NT2/D1 (cell line): ENCODE data around the gene SURF1.
"Not testable (repeated sequence)": the region's sequence is repeated elsewhere in the genome, so short reads cannot be mapped to it uniquely, and the experiment has no call there.

Experiments
- DNase-seq: peaks from one replicate; pipeline ENCODE4 v3.0.0-alpha.2; 2011; ENCODE audit warnings: low read depth, low spot score
- H3K27me3 ChIP-seq: 2 replicates; pipeline ENCODE4 v1.6.0; 2011; ENCODE audit warnings: mild to moderate bottlenecking; ENCODE audit not compliant: insufficient read length, insufficient read depth
- H3K36me3 ChIP-seq: 2 replicates; pipeline ENCODE4 v1.6.1; 2011; ENCODE audit warnings: mild to moderate bottlenecking, low read length, mixed read lengths; ENCODE audit not compliant: insufficient read depth, insufficient read length
- H3K4me1 ChIP-seq: 2 replicates; pipeline ENCODE4 v1.5.1; 2011; ENCODE audit not compliant: insufficient read depth, insufficient read length
- H3K4me3 ChIP-seq: 2 replicates; pipeline ENCODE4 v1.5.1; 2011; ENCODE audit warnings: low read depth; ENCODE audit not compliant: insufficient read length
- H3K9ac ChIP-seq: 2 replicates; pipeline ENCODE4 v1.6.0; 2011; ENCODE audit warnings: low read depth; ENCODE audit not compliant: insufficient read length
- H3K9me3 ChIP-seq: 2 replicates; pipeline ENCODE4 v1.5.1; 2011; ENCODE audit warnings: mild to moderate bottlenecking, low read length; ENCODE audit not compliant: insufficient read depth
- SUZ12 ChIP-seq: IDR thresholded peaks from 2 replicates; pipeline ENCODE4 v1.6.1; 2011; ENCODE audit not compliant: insufficient read length, insufficient read depth; ENCODE audit errors: extremely low read depth
- YY1 ChIP-seq: IDR thresholded peaks from 2 replicates; pipeline ENCODE4 v1.6.1; 2011; ENCODE audit not compliant: insufficient read length, insufficient read depth
- ZNF274 ChIP-seq: IDR thresholded peaks from 2 replicates; pipeline ENCODE4 v1.6.1; 2011; ENCODE audit warnings: mild to moderate bottlenecking, low read depth, low read length

SURF1 gene

DNA sequence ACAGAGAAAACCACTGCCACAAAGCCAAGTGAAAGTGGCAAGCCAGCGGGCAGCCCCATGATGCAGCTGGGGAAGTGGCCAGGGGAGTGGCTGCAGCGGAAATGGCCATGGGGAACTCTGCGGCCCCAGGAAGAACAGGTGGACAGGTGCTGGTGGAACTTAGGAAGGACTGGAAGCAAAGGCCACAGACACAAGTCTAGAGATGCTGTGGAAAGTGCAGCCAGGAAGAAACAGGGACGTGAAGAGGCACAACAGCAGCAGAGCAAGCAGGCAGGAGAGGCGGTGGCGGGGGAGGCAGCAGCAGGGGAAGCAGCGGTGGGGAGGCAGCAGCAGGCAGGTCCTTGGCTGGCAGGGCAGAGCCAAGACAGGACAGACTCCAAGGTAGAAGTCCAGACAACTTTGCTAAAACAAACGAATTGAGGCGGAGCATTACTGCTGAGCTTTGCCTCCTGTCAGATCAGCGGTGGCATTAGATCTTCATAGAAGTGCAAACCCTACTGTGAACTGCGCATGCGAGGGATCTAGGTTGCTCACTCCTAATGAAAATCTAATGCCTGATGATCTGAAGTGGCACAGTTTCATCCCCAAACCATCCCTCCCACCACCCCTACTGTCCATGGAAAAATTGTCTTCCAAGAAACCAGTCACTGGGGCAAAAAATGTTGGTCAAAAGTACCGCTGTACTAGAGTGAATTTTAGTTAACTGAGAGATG, 32.1 kb downstream of the SURF1 start:
- TF ChIP-seq YY1 (no peak), ZNF274 (no peak), SUZ12 (no peak)
- H3K9ac ChIP-seq, result no peak overlapping the region
- peaks cover 4% of the 10 kb centered on the region for H3K4me1 ChIP-seq
- no peaks in the 10 kb centered on the region for H3K27me3 ChIP-seq
- no peaks in the 10 kb centered on the region for H3K36me3 ChIP-seq
- peaks cover 11% of the 10 kb centered on the region; the same call in 1 of the 2 replicates for H3K9me3 ChIP-seq
- no peak for DNase-seq
- H3K4me3 ChIP-seq, result no peak overlapping the region

DNA sequence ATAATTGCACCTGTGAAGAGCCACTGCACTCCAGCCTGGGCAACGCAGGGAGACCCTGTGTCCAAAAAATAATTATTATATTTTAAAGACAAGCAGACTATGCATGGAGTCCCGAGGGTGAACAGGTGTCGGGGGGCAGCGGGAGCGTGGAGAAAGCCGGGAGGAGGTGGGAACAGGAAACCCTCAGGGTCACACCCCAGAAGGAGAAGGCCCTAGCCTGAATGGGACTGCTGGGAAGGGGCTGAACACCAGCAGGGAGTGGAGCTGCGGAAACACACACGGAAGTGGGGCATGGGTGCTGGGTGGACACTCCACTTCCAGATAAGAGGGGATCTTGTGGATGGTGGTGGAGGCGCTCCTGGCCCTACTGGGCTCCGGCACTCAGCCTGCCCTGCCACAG, 33.1 kb downstream of the SURF1 start:
- H3K9me3 ChIP-seq, result peaks cover 11% of the 10 kb centered on the region; the same call in 1 of the 2 replicates
- no peak for DNase-seq
- peaks cover 4% of the 10 kb centered on the region for H3K4me1 ChIP-seq
- no peaks in the 10 kb centered on the region for H3K27me3 ChIP-seq
- no peak overlapping the region for H3K9ac ChIP-seq
- TF ChIP-seq YY1, result no peak
- TF ChIP-seq ZNF274, result no peak
- no peak for TF ChIP-seq SUZ12
- H3K36me3 ChIP-seq, result no peaks in the 10 kb centered on the region
- no peak overlapping the region for H3K4me3 ChIP-seq

DNA sequence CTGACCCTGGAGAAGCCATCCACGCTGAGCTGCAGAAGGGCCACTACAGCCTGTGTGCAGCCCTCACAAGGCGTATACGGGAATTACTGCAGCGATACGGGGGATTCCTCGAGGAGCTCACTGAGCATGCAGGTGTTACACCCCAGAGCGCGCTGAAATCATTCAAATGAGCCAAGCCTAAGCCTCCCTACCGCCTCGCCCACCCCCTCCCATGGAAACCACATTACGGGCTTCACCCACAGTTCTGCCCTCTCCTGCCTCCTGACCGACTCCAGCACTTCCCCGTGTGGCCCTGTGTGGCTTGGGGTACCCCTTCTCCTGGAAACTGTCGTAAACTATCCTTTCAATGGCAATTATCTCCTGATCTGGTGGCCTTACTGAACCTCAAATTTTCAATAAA, 33.6 kb downstream of the SURF1 start:
- H3K9me3 ChIP-seq, result peaks cover 8% of the 10 kb centered on the region; the same call in 1 of the 2 replicates
- no peaks in the 10 kb centered on the region for H3K36me3 ChIP-seq
- no peaks in the 10 kb centered on the region for H3K27me3 ChIP-seq
- H3K4me3 ChIP-seq, result no peak overlapping the region
- H3K4me1 ChIP-seq, result peaks cover 4% of the 10 kb centered on the region
- DNase-seq, result no peak
- H3K9ac ChIP-seq, result no peak overlapping the region
- no peak for TF ChIP-seq SUZ12
- no peak for TF ChIP-seq ZNF274
- TF ChIP-seq YY1, result no peak

DNA sequence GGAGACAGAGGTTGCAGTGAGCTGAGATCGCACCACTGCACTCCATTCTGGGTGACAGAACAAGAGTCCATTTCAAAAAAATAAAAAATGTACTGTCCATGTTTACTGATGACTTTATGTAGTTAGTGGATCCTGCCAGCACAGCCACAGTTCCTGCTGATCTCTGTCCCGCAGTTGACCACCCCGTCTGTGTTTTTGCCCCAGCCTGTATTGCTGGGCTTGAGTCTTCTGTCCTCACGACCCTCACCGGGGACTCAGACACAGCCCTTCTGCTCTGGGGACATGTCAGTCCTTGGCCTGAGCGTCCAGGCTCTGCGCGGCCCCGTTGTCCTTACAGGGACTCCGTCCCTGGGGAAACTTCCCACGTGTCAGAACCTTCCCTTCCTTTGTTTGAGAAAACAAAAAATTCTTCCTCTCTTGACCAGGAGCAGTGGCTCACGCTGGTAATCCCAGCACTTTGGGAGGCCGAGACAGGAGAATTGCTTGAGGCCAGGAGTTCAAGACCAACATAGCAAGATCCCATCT, 34.8 kb downstream of the SURF1 start:
- H3K9me3 ChIP-seq, result peaks cover 8% of the 10 kb centered on the region; the same call in 1 of the 2 replicates
- no peak for DNase-seq
- no peak overlapping the region for H3K4me3 ChIP-seq
- TF ChIP-seq SUZ12 (no peak), YY1 (no peak), ZNF274 (no peak)
- H3K4me1 ChIP-seq, result peaks cover 4% of the 10 kb centered on the region
- no peaks in the 10 kb centered on the region for H3K36me3 ChIP-seq
- no peaks in the 10 kb centered on the region for H3K27me3 ChIP-seq
- H3K9ac ChIP-seq, result no peak overlapping the region

DNA sequence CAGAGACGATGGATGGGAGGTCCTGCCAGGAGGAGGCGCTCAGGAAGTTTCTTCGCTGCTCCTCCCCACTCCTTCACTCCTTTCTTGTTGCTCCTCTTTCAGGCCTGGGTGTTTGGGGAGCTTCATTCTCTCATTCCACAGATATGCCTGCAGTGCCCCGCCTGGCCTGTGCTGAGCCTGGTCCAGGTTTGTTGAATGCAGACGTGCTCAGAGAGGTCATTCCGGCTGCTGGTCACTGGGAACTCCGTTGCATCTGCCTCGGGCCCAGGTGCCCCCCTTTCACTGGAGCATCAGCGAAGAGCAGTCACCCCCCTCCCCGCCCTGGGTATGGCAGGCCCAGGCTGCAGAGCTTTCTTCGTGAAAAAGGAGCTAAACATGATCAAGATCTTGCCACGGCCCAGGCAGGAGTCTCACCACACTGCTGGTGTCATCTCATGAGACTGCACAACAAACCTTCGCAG, 35.8 kb downstream of the SURF1 start:
- H3K27me3 ChIP-seq, result no peaks in the 10 kb centered on the region
- H3K36me3 ChIP-seq, result no peaks in the 10 kb centered on the region
- TF ChIP-seq SUZ12, result no peak
- no peak for TF ChIP-seq YY1
- no peak for TF ChIP-seq ZNF274
- peaks cover 4% of the 10 kb centered on the region for H3K4me1 ChIP-seq
- H3K9ac ChIP-seq, result no peak overlapping the region
- H3K4me3 ChIP-seq, result no peak overlapping the region
- DNase-seq, result no peak
- H3K9me3 ChIP-seq, result peaks cover 8% of the 10 kb centered on the region; the same call in 1 of the 2 replicates

DNA sequence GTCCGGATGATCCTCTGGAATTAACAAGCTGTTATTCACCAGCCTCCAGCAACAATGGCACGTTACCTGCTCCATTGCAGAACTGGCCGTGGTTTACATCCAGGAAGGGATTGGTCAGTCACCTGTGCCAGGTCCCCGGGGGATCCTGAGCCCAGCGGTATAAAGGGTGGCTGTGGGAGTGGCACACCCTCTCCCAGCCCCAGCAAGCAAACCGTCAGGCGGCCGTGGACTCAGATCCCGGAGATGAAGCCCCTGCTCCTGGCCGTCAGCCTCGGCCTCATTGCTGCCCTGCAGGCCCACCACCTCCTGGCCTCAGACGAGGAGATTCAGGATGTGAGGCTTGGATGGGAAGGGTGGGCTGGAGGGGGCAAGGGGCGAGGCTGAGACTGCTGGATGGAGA, 38.7 kb downstream of the SURF1 start:
- DNase-seq, H3K4me3 ChIP-seq, H3K36me3 ChIP-seq, H3K9ac ChIP-seq, H3K27me3 ChIP-seq, H3K4me1 ChIP-seq, H3K9me3 ChIP-seq: not testable (repeated sequence)

DNA sequence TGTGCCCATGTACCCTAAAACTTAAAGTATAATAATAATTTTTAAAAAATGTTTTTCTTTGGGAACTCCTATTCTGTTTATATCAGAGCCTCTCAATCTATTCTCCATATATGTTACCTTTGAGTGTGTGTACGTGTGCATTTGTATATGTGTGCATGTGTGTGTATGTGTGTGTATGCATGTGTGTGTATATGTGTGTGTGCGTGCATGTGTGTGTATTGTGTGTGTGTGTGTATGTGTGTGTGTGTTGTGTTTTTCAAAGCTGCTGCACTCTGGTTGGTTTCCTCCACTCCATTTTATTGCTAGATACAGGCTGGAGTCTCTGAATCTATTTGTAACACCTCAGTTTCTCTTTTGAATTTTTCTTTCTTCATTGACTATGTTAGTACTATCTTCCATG, 40.3 kb downstream of the SURF1 start:
- H3K36me3 ChIP-seq, result no peaks in the 10 kb centered on the region
- no peak overlapping the region for H3K9ac ChIP-seq
- DNase-seq, result no peak
- H3K4me1 ChIP-seq, result peaks cover 4% of the 10 kb centered on the region
- H3K4me3 ChIP-seq, result no peak overlapping the region
- H3K9me3 ChIP-seq, result no peaks in the 10 kb centered on the region
- H3K27me3 ChIP-seq, result no peaks in the 10 kb centered on the region
- TF ChIP-seq ZNF274 (no peak), SUZ12 (no peak), YY1 (no peak)
